Neural progenitor cell (in vitro differentiated cells): ENCODE measurements around the gene CREG2. TPM values are rescaled to one million over a fixed set of nuclear protein-coding genes. Genes with fewer than 3 reads are reported as not detected.

ENCODE experiments used
- DNase-seq: peaks from one replicate; pipeline ENCODE4 v3.0.0-alpha.2; 2016; ENCODE audit warnings: low spot score
- H2AFZ ChIP-seq: fragments of 200-600 bp; sonication (generic); replicated peaks from 2 replicates; pipeline ENCODE4 v1.6.1; 2016; ENCODE audit warnings: antibody characterized with exemption
- H3F3A ChIP-seq: fragments of 200-600 bp; sonication (generic); 2 replicates; pipeline ENCODE4 v1.6.1; 2016; ENCODE audit warnings: antibody characterized with exemption, low read depth
- H3K27ac ChIP-seq: fragments of 200-600 bp; sonication (generic); 2 replicates; pipeline ENCODE4 v1.5.1; 2016; ENCODE audit warnings: mild to moderate bottlenecking
- H3K27me3 ChIP-seq: fragments of 200-600 bp; sonication (generic); 2 replicates; pipeline ENCODE4 v1.6.1; 2016; ENCODE audit warnings: mild to moderate bottlenecking, moderate library complexity
- H3K36me3 ChIP-seq: fragments of 200-600 bp; sonication (generic); 2 replicates; pipeline ENCODE4 v1.5.1; 2016
- H3K4me1 ChIP-seq: fragments of 200-600 bp; sonication (generic); 2 replicates; pipeline ENCODE4 v1.6.1; 2016; ENCODE audit warnings: mixed run types
- H3K4me2 ChIP-seq: fragments of 200-600 bp; sonication (generic); 2 replicates; pipeline ENCODE4 v1.6.1; 2016
- H3K4me3 ChIP-seq: fragments of 200-600 bp; sonication (generic); 2 replicates; pipeline ENCODE4 v1.5.1; 2016
- H3K79me2 ChIP-seq: fragments of 200-600 bp; sonication (generic); 2 replicates; pipeline ENCODE4 v1.6.1; 2016; ENCODE audit warnings: low read depth
- H3K9ac ChIP-seq: fragments of 200-600 bp; sonication (generic); 2 replicates; pipeline ENCODE4 v1.6.1; 2016
- H3K9me3 ChIP-seq: fragments of 200-600 bp; sonication (generic); 2 replicates; pipeline ENCODE4 v1.5.1; 2016; ENCODE audit warnings: low read depth
- H4K20me1 ChIP-seq: fragments of 200-600 bp; sonication (generic); 2 replicates; pipeline ENCODE4 v1.6.1; 2016; ENCODE audit warnings: low read depth
- H3K27ac Mint-ChIP-seq: 3 replicates; pipeline ENCODE4 v1.8.0; 2021; ENCODE audit warnings: mixed read lengths
- H3K27me3 Mint-ChIP-seq: 2 replicates; pipeline ENCODE4 v1.8.0; 2022; ENCODE audit warnings: low read depth, mild to moderate bottlenecking, inconsistent platforms, moderate library complexity, mixed read lengths; ENCODE audit not compliant: insufficient read depth
- H3K36me3 Mint-ChIP-seq: 3 replicates; pipeline ENCODE4 v1.8.0; 2021; ENCODE audit warnings: mixed read lengths
- H3K4me1 Mint-ChIP-seq: 3 replicates; pipeline ENCODE4 v1.8.0; 2021; ENCODE audit warnings: mixed read lengths
- H3K4me3 Mint-ChIP-seq: 3 replicates; pipeline ENCODE4 v1.8.0; 2021; ENCODE audit warnings: mild to moderate bottlenecking, moderate library complexity, mixed read lengths
- H3K9me3 Mint-ChIP-seq: 3 replicates; pipeline ENCODE4 v1.8.0; 2020; ENCODE audit warnings: mixed read lengths
- CTCF ChIP-seq: fragments of 200-600 bp; sonication (generic); IDR thresholded peaks from 2 replicates; pipeline ENCODE4 v1.5.1; 2017; ENCODE audit warnings: antibody characterized with exemption, mild to moderate bottlenecking
- EZH2 ChIP-seq: fragments of 200-600 bp; sonication (generic); IDR thresholded peaks from 2 replicates; pipeline ENCODE4 v1.6.1; 2017; ENCODE audit warnings: antibody characterized with exemption, mild to moderate bottlenecking, moderate library complexity
- EZH2phosphoT487 ChIP-seq: fragments of 200-600 bp; sonication (generic); IDR thresholded peaks from 2 replicates; pipeline ENCODE4 v1.6.1; 2017; ENCODE audit warnings: antibody characterized with exemption
- total RNA-seq: library from RNA; depleted of rRNA; stranded (reverse); fragments of >200 nt; gene quantifications from 2 replicates; pipeline ENCODE4 v1.2.3, GENCODE V29; 2015; ENCODE audit warnings: low replicate concordance

CREG2 gene
- total RNA-seq, 1 donor from 2014 or later = not detected

DNA sequence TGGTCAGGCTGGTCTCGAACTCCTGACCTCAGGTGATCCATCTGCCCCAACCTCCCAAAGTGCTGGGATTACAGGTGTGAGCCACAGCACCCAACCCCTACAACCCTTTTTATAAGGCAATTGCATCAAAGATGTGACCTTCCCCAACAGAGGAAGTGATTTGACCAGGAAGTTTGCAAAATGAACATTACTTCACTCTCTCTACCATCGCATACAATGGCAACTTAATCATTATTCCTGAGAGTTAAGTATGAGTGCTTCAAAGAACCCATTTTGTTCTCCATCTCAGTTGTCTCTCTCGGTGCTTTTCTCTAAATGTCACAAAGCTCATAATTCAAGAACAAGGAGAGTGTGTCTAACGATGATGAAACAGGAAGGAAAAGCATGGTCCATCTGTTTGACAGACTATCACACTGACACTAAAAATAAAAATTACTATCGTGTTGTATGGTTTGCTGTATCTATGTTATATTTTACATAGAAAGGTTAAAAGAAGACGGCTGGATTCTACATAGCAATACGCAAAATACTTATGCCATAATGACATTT is 18.1 kb upstream of the CREG2 start:
- H3K9ac ChIP-seq = no peak overlapping the region
- H3K27me3 Mint-ChIP-seq = peaks cover 13% of the 10 kb centered on the region
- no peaks in the 10 kb centered on the region for H3K79me2 ChIP-seq
- no peaks in the 10 kb centered on the region for H3K9me3 ChIP-seq
- H3K4me3 Mint-ChIP-seq = no peak overlapping the region
- no peak for TF ChIP-seq EZH2phosphoT487
- TF ChIP-seq EZH2 = no peak
- TF ChIP-seq CTCF = no peak
- no peak for DNase-seq
- H3K27me3 ChIP-seq = no peaks in the 10 kb centered on the region
- H3K36me3 Mint-ChIP-seq = no peaks in the 10 kb centered on the region
- H3K4me2 ChIP-seq = no peak overlapping the region
- no peak overlapping the region for H3K27ac ChIP-seq
- H3K4me3 ChIP-seq = no peak overlapping the region
- H4K20me1 ChIP-seq = no peaks in the 10 kb centered on the region
- H3K9me3 Mint-ChIP-seq = no peaks in the 10 kb centered on the region
- H3K36me3 ChIP-seq = no peaks in the 10 kb centered on the region
- H3F3A ChIP-seq = peaks cover 2% of the 10 kb centered on the region
- H3K4me1 Mint-ChIP-seq = peaks cover 10% of the 10 kb centered on the region
- no peak overlapping the region for H3K27ac Mint-ChIP-seq
- peaks cover 9% of the 10 kb centered on the region for H3K4me1 ChIP-seq
- no peak overlapping the region for H2AFZ ChIP-seq

- Mint-ChIP-seq H3K4me1 (peaks cover 23% of the 10 kb centered on the region), H3K4me3 (no peak overlapping the region), H3K27ac (no peak overlapping the region), H3K36me3 (no peaks in the 10 kb centered on the region), H3K27me3 (peaks cover 9% of the 10 kb centered on the region), H3K9me3 (no peaks in the 10 kb centered on the region)
- H3K27me3 ChIP-seq = no peaks in the 10 kb centered on the region
- H3K4me1 ChIP-seq = peaks cover 26% of the 10 kb centered on the region
- no peak overlapping the region for H3K4me3 ChIP-seq
- H3K79me2 ChIP-seq = no peaks in the 10 kb centered on the region
- no peaks in the 10 kb centered on the region for H3K9me3 ChIP-seq
- TF ChIP-seq EZH2phosphoT487 = no peak
- no peak for TF ChIP-seq CTCF
- no peak for TF ChIP-seq EZH2
- H3K4me2 ChIP-seq = no peak overlapping the region
- DNase-seq = no peak
- no peak overlapping the region for H3K9ac ChIP-seq
- H2AFZ ChIP-seq = no peak overlapping the region
- no peak overlapping the region for H3K27ac ChIP-seq
- no peaks in the 10 kb centered on the region for H4K20me1 ChIP-seq
- peaks cover 5% of the 10 kb centered on the region for H3F3A ChIP-seq
- H3K36me3 ChIP-seq = no peaks in the 10 kb centered on the region
Observed at GRCh38 chr2:101403745-101404144, 16.4 kb upstream of the CREG2 start.

- Histone ChIP-seq H3K9me3 (no peaks in the 10 kb centered on the region), H4K20me1 (no peaks in the 10 kb centered on the region), H3K27me3 (no peaks in the 10 kb centered on the region), H3K36me3 (no peaks in the 10 kb centered on the region), H3K4me2 (no peak overlapping the region), H3K79me2 (no peaks in the 10 kb centered on the region), H2AFZ (no peak overlapping the region), H3K4me1 (peaks cover 26% of the 10 kb centered on the region), H3K9ac (no peak overlapping the region), H3K27ac (no peak overlapping the region), H3K4me3 (no peak overlapping the region), H3F3A (peaks cover 5% of the 10 kb centered on the region)
- Mint-ChIP-seq H3K4me1 (peaks cover 22% of the 10 kb centered on the region), H3K4me3 (no peak overlapping the region), H3K9me3 (no peaks in the 10 kb centered on the region), H3K27ac (no peak overlapping the region), H3K36me3 (no peaks in the 10 kb centered on the region), H3K27me3 (peaks cover 11% of the 10 kb centered on the region)
- TF ChIP-seq EZH2phosphoT487 (no peak), CTCF (no peak), EZH2 (no peak)
- no peak for DNase-seq
Observed at GRCh38 chr2:101402630-101403029, 15.3 kb upstream of the CREG2 start.
